K562 (cell line): ENCODE results near the gene PCSK6. TPM values are rescaled to one million over a fixed set of nuclear protein-coding genes. Genes with fewer than 3 reads are reported as not detected.
A peak's percentile ranks its signal among the peaks of the same experiment; 100 is the strongest.

Experiments used
- ATAC-seq: fragments of 200-7000 bp; cut with Tn5 transposase; 3 replicates; pipeline ENCODE4 v1.9.1; 2020; ENCODE audit warnings: moderate library complexity
- BruUV-seq: library from RNA; stranded (reverse); fragments of 400-500 nt; replicated peaks from 2 replicates; lab custom pipeline; 2021; lab: Mats Ljungman, UMichigan
- CTCF ChIA-PET: fragments of 300-600 bp; formaldehyde crosslinking; extraction: SDS; loops from one replicate; lab custom pipeline; 2021; ENCODE audit warnings: low intra/inter-chr PET ratio; lab: Yijun Ruan, JAX
- POLR2A ChIA-PET: fragments of 300-600, 350-650 bp; sonication (Branson Sonifier 250); formaldehyde crosslinking; extraction: SDS; loops from one replicate; lab custom pipeline; 2021; ENCODE audit warnings: antibody characterized with exemption, inconsistent platforms; lab: Yijun Ruan, JAX
- DNase-seq, 4 experiments: peaks; one replicate each; pipeline versions ENCODE4 v3.0.0 to v3.0.0-alpha.2; 2011 to 2018; ENCODE audit warnings: low spot score in 3 of 4, mixed read lengths in 3 of 4; ENCODE audit errors: extremely low read depth in 1 of 4
- FAIRE-seq: peaks from 2 replicates; lab custom pipeline; 2011; peaks lifted over from hg19 to GRCh38; lab: Jason Lieb, UNC
- H2AFZ ChIP-seq: 2 replicates; pipeline ENCODE4 v1.6.0; 2011; ENCODE audit warnings: low read depth, low read length, control low read depth, inconsistent platforms
- H3K27ac ChIP-seq: fragments of 200-600 bp; 3 replicates; pipeline ENCODE4 v1.8.0; 2011; ENCODE audit warnings: low read depth, mild to moderate bottlenecking, control low read depth, inconsistent platforms, low read length, moderate library complexity, mixed read lengths; ENCODE audit errors: extremely low read depth
- H3K27me3 ChIP-seq, 2 experiments: fragments of 300-600 bp in 1 of 2; 2 replicates in 1 of 2; 3 replicates in 1 of 2; pipeline versions ENCODE4 v1.6.0 to v1.8.0; 2011; ENCODE audit warnings: inconsistent platforms in 2 of 2, low read length in 2 of 2, mild to moderate bottlenecking in 1 of 2, mixed read lengths in 1 of 2, moderate library complexity in 1 of 2; ENCODE audit not compliant: control insufficient read depth in 2 of 2, insufficient read depth in 2 of 2
- H3K36me3 ChIP-seq: fragments of 300-600 bp; 3 replicates; pipeline ENCODE4 v1.8.0; 2011; ENCODE audit warnings: mild to moderate bottlenecking, low read length, inconsistent platforms; ENCODE audit not compliant: control insufficient read depth, insufficient read depth
- H3K4me1 ChIP-seq, 2 experiments: fragments of 200-600 bp in 1 of 2; replicated peaks in 1 of 2; 2 replicates in 1 of 2; 3 replicates in 1 of 2; pipeline versions ENCODE4 v1.5.1 to v1.8.0; 2011; ENCODE audit warnings: inconsistent platforms in 2 of 2, low read length in 2 of 2, mild to moderate bottlenecking in 1 of 2, mixed read lengths in 1 of 2, moderate library complexity in 1 of 2; ENCODE audit not compliant: control insufficient read depth in 2 of 2, insufficient read depth in 2 of 2
- H3K4me2 ChIP-seq: 2 replicates; pipeline ENCODE4 v1.6.1; 2011; ENCODE audit warnings: low read length, control low read depth, inconsistent platforms, mixed read lengths; ENCODE audit not compliant: insufficient read depth
- H3K4me3 ChIP-seq: fragments of 200-600 bp; sonication (generic), shearing (Covaris generic); 2 replicates; pipeline ENCODE4 v1.5.1; 2016; ENCODE audit warnings: control low read depth, inconsistent platforms
- H3K79me2 ChIP-seq: fragments of 200-600 bp; 3 replicates; pipeline ENCODE4 v1.8.0; 2011; ENCODE audit warnings: low read length, inconsistent platforms; ENCODE audit not compliant: control insufficient read depth, insufficient read depth
- H3K9ac ChIP-seq, 2 experiments: 2 replicates each; pipeline versions ENCODE4 v1.6.0 to v1.6.1; 2011; ENCODE audit warnings: low read depth in 2 of 2, low read length in 2 of 2, control low read depth in 1 of 2, inconsistent platforms in 1 of 2, mild to moderate bottlenecking in 1 of 2, mixed read lengths in 1 of 2; ENCODE audit not compliant: insufficient read depth in 1 of 2
- H3K9me1 ChIP-seq: one replicate; pipeline ENCODE4 v1.6.0; 2011; ENCODE audit warnings: inconsistent platforms, mild to moderate bottlenecking, low read length, moderate library complexity; ENCODE audit not compliant: control insufficient read depth, insufficient read depth
- H3K9me3 ChIP-seq: replicated peaks from 2 replicates; pipeline ENCODE4 v1.5.1; 2011; ENCODE audit warnings: low read depth, low read length, inconsistent platforms; ENCODE audit not compliant: control insufficient read depth, insufficient read depth
- H4K20me1 ChIP-seq: replicated peaks from 2 replicates; pipeline ENCODE4 v1.6.1; 2011; ENCODE audit warnings: low read length, inconsistent platforms, mixed read lengths; ENCODE audit not compliant: control insufficient read depth, insufficient read depth
- ATF7 ChIP-seq: fragments of 450-650 bp; IDR thresholded peaks from 2 replicates; pipeline ENCODE4 v1.7.1; 2014; ENCODE audit warnings: mild to moderate bottlenecking, moderate library complexity
- KDM1A ChIP-seq, 2 experiments: fragments of 450-650 bp; IDR thresholded peaks; 2 replicates each; pipeline ENCODE4 v1.6.1; 2016; ENCODE audit warnings: mild to moderate bottlenecking in 2 of 2
- SPI1 ChIP-seq: IDR thresholded peaks from 2 replicates; pipeline ENCODE4 v1.6.1; 2011; ENCODE audit warnings: low read depth, low read length, control low read depth, borderline replicate concordance
- ZNF511 ChIP-seq: sonication (generic); formaldehyde crosslinking; IDR thresholded peaks from 2 replicates; pipeline ENCODE4 v1.8.0; 2022; ENCODE audit warnings: mild to moderate bottlenecking, missing genetic modification reagents
- WGBS: fragments of 100-300 bp; shearing (Covaris generic); methylation state at CpG from one replicate; pipeline ENCODE4 v1.1.6; 2016; ENCODE audit warnings: low coverage, mixed read lengths; ENCODE audit not compliant: insufficient coverage; ENCODE audit errors: missing lambda C conversion rate; 5-methylcytosine and 5-hydroxymethylcytosine counted together
- in situ Hi-C: fragments of 300-500 bp; cut with MboI; formaldehyde crosslinking; loops from 4 replicates; pipeline ENCODE4 v1.15.0; 2018; ENCODE audit warnings: inconsistent platforms, mixed read lengths
- intact Hi-C: fragments of 100-400 bp; cut with micrococcal nuclease; formaldehyde crosslinking; loops from 2 replicates; pipeline ENCODE4 v1.14.2; 2022
- polyA plus RNA-seq, 8 experiments: library from polyadenylated mRNA; depleted of rRNA in 4 of 8; stranded (reverse) in 5 of 8; unstranded in 3 of 8; fragments of >200 nt; fragmentation: Nextera tagmentation in 2 of 8; fragmentation: Illumina TruSeq in 1 of 8; extraction: Ambion mirVana in 2 of 8; extraction: Trizol in 1 of 8; gene quantifications; 2 replicates each; pipeline versions ENCODE4 v1.2.1 to v1.2.3, GENCODE V29; 2011 to 2014; ENCODE audit warnings: inconsistent platforms in 1 of 8, missing spikeins in 1 of 8
- total RNA-seq, 7 experiments: library from RNA; depleted of rRNA in 6 of 7; stranded (reverse); fragments of >200 nt in 6 of 7; fragmentation: Illumina TruSeq in 2 of 7; extraction: Trizol in 2 of 7; gene quantifications; 2 replicates each; pipeline versions ENCODE4 v1.2.1 to v1.2.3, GENCODE V29; 2011 to 2021; ENCODE audit warnings: low replicate concordance in 1 of 7

PCSK6 gene
- total and polyA plus RNA-seq, 9 of the 15 experiments (the other 6 are each of a cell fraction or from before 2014, with no cell fraction given) = 2.2 to 32.6 (median 14.5) TPM

- DNase-seq (no peak), ATAC-seq (no peak), FAIRE-seq (no peak)
- Histone ChIP-seq H4K20me1 (no peaks in the 10 kb centered on the region), H3K27me3 (peaks cover 0 to 21% of the 10 kb centered on the region in 2 experiments; a peak in 1 of 5 replicates), H3K9me1 (no peaks in the 10 kb centered on the region), H3K36me3 (no peaks in the 10 kb centered on the region), H3K4me1 (no peaks in the 10 kb centered on the region; a peak in 1 of 5 replicates), H3K27ac (no peak overlapping the region), H3K9ac (no peak overlapping the region), H2AFZ (no peak overlapping the region), H3K4me2 (no peak overlapping the region), H3K79me2 (no peaks in the 10 kb centered on the region), H3K4me3 (no peak overlapping the region), H3K9me3 (no peaks in the 10 kb centered on the region)
- POLR2A ChIA-PET = interaction anchor here (0.5 to 1.5 kb wide), 3 partner anchors 11 to 244 kb away, joined by 3 to 5 read pairs (median 4); no protein-coding TSS in a partner anchor
- CTCF ChIA-PET = no interaction called here
- in situ Hi-C loops (no loop called here), intact Hi-C loops (no loop called here)
- BruUV-seq = no TSS peak
- WGBS = 36% methylated on average over 5 of the region's 5 CpGs
- TF ChIP-seq ZNF511 (no peak), KDM1A (IDR thresholded peaks at IDR 0.05) (peak; percentile 19 to 43; a peak in 1 of 4 replicates)
Observed at GRCh38 chr15:101346928-101347327, 142.6 kb downstream of the PCSK6 start.

- in situ Hi-C loops = no loop called here
- POLR2A ChIA-PET = interaction anchor here (0.6 to 0.8 kb wide), 2 partner anchors 12 to 27 kb away, joined by 3 to 4 read pairs; no protein-coding TSS in a partner anchor
- DNase-seq (no peak), ATAC-seq (no peak), FAIRE-seq (no peak)
- intact Hi-C loops = no loop called here
- Histone ChIP-seq H3K27me3 (no peaks in the 10 kb centered on the region), H3K9ac (no peak overlapping the region), H3K9me1 (no peaks in the 10 kb centered on the region), H4K20me1 (no peaks in the 10 kb centered on the region), H3K36me3 (0 out of 3 replicates have a peak, but pooled peaks cover 3% of the 10 kb centered on the region), H3K79me2 (no peaks in the 10 kb centered on the region), H3K4me1 (no peaks in the 10 kb centered on the region), H3K27ac (no peak overlapping the region), H3K9me3 (no peaks in the 10 kb centered on the region), H3K4me2 (no peak overlapping the region), H3K4me3 (no peak overlapping the region), H2AFZ (no peak overlapping the region)
- CTCF ChIA-PET = no interaction called here
- TF ChIP-seq SPI1 (peak; percentile 67; the same call in 1 of the 2 replicates), ATF7 (no peak)
- no TSS peak for BruUV-seq
Observed at GRCh38 chr15:101342056-101342455, 147.5 kb downstream of the PCSK6 start.
